Measurements from ENCODE around the gene REC114. TPM values are rescaled to one million over a fixed set of nuclear protein-coding genes. Genes with fewer than 3 reads are reported as not detected.
A peak's percentile ranks its signal among the peaks of the same experiment; 100 is the strongest.
"Not testable (repeated sequence)": the region's sequence is repeated elsewhere in the genome, so short reads cannot be mapped to it uniquely, and the experiment has no call there.

Gene REC114
- total RNA-seq, 1 donor from 2014 or later: not detected

DNA sequence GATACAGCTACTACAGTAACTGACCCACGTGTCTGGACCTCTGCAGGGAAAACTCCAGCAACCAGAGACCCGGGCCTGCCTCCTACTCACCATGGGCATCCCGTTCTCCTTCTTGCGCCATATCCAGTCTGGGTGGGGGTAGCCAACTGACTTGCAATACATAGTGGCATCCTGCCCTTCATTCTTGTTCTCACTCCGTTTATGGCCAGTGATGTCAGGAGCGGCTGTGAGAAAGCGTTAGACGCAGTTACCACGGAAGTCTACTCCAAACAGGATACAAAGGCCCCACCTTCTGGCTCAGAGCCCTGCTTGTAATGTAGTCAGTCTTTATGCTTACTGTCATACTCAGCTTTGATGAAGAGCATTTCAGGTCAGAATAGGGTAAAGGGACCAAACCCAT lies 130.6 kb downstream of the REC114 start:
- H3K36me3 ChIP-seq: peaks cover 0 to 51% of the 10 kb centered on the region in 2 donors
- no peaks in the 10 kb centered on the region for H3K9me3 ChIP-seq
- peaks cover 46% of the 10 kb centered on the region for H3K4me1 ChIP-seq
- no peak overlapping the region for H3K27ac ChIP-seq
- DNase-seq (ENCODE audit: extremely low spot score in 2 of 2): no peak
- intact Hi-C loops (cut with DNase I): loop anchor here (10.0 kb wide), 1 partner anchor 131 kb away; no protein-coding TSS in a partner anchor
- no peaks in the 10 kb centered on the region for H3K27me3 ChIP-seq
- TF ChIP-seq POLR2AphosphoS5 (IDR thresholded peaks at IDR 0.05; ENCODE audit: insufficient read depth in 1 of 2, low read depth in 1 of 2) (peak in 1 of 2 donors; percentile 22), CTCF (IDR thresholded peaks at IDR 0.05) (no peak)
- no peak overlapping the region for H3K4me3 ChIP-seq

- Histone ChIP-seq H3K27ac (peak overlapping the region; percentile 1), H3K4me1 (peaks cover 46% of the 10 kb centered on the region), H3K9me3 (no peaks in the 10 kb centered on the region), H3K36me3 (peaks cover 0 to 30% of the 10 kb centered on the region in 2 donors), H3K27me3 (no peaks in the 10 kb centered on the region), H3K4me3 (no peak overlapping the region)
- no peak for DNase-seq (ENCODE audit: extremely low spot score in 2 of 2)
- peak in 1 of 2 donors; percentile 30 for TF ChIP-seq POLR2AphosphoS5 (IDR thresholded peaks at IDR 0.05; ENCODE audit: insufficient read depth in 1 of 2, low read depth in 1 of 2)
- TF ChIP-seq CTCF (IDR thresholded peaks at IDR 0.05): no peak
- TF ChIP-seq POLR2A (IDR thresholded peaks at IDR 0.05): no peak
- intact Hi-C loops (cut with DNase I): loop anchor here (10.0 kb wide), 1 partner anchor 129 kb away; no protein-coding TSS in a partner anchor
These were observed 132.8 kb downstream of the REC114 start for GRCh38 chr15:73575636-73576247.

- not testable (repeated sequence) for H3K27me3 ChIP-seq; H3K9me3 ChIP-seq; H3K4me3 ChIP-seq; H3K27ac ChIP-seq; DNase-seq (ENCODE audit: extremely low spot score in 2 of 2)
- Histone ChIP-seq H3K4me1 (peaks cover 46% of the 10 kb centered on the region), H3K36me3 (peaks cover 0 to 27% of the 10 kb centered on the region in 2 donors)
- intact Hi-C loops (cut with DNase I): loop anchor here (10.0 kb wide), 1 partner anchor 127 kb away; no protein-coding TSS in a partner anchor
These were observed 134.6 kb downstream of the REC114 start for GRCh38 chr15:73577593-73577992.

DNA sequence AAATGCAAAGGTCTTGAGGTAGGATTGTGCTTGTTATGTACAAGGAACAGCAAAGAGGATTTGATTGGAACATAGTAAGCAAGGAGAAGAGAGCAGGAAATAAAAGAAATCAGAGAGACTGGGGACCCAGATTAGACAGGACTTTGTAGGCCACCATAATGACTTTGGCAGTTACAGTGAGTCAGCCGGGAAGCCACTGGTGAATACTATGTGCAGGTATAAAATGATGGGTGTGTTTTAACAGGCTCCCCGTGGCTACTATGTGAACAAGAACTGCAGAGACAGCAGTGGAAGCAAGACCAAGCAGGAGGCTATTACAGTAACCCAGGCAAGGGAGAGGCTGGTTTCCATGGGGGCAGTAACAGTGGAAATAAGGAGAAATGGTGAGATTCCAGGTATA lies 135.1 kb downstream of the REC114 start:
- TF ChIP-seq POLR2A (IDR thresholded peaks at IDR 0.05) (no peak), POLR2AphosphoS5 (IDR thresholded peaks at IDR 0.05; ENCODE audit: insufficient read depth in 1 of 2, low read depth in 1 of 2) (no peak), CTCF (IDR thresholded peaks at IDR 0.05) (no peak)
- no peak for DNase-seq (ENCODE audit: extremely low spot score in 2 of 2)
- H3K4me3 ChIP-seq: no peak overlapping the region
- no peak overlapping the region for H3K27ac ChIP-seq
- H3K36me3 ChIP-seq: peaks cover 0 to 23% of the 10 kb centered on the region in 2 donors
- peaks cover 44% of the 10 kb centered on the region for H3K4me1 ChIP-seq
- H3K27me3 ChIP-seq: no peaks in the 10 kb centered on the region
- no peaks in the 10 kb centered on the region for H3K9me3 ChIP-seq
- intact Hi-C loops (cut with DNase I): loop anchor here (10.0 kb wide), 1 partner anchor 127 kb away; no protein-coding TSS in a partner anchor

DNA sequence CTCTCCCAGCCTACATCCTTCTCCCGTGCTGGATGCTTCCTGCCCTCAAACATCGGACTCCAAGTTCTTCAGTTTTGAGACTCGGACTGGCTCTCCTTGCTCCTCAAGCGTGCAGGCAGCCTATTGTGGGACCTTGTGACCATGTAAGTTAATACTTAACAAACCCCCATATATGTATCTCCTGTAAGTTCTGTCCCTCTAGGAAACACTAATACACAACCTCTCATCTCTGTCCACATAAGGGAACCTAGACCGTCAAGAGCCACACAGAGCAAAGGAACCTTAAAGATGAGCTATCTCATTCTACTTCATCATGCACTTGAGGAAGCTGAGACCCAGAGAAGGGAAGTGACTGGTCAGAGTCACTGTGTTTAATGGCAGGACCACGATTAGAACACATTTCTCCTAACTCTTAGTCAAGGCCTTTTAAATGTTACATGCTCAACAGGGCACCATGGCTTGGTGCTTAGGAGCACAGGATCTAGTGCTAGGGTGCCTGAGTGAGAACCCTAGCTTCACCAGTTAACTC lies 140.0 kb downstream of the REC114 start:
- no peak overlapping the region for H3K4me3 ChIP-seq
- TF ChIP-seq POLR2A (IDR thresholded peaks at IDR 0.05): no peak
- TF ChIP-seq POLR2AphosphoS5 (IDR thresholded peaks at IDR 0.05; ENCODE audit: insufficient read depth in 1 of 2, low read depth in 1 of 2): no peak
- TF ChIP-seq CTCF (IDR thresholded peaks at IDR 0.05): no peak
- peaks cover 7% of the 10 kb centered on the region for H3K4me1 ChIP-seq
- intact Hi-C loops (cut with DNase I): no loop called here
- DNase-seq (ENCODE audit: extremely low spot score in 2 of 2): no peak
- H3K36me3 ChIP-seq: peaks cover 0 to 38% of the 10 kb centered on the region in 2 donors
- no peaks in the 10 kb centered on the region for H3K9me3 ChIP-seq
- no peaks in the 10 kb centered on the region for H3K27me3 ChIP-seq
- H3K27ac ChIP-seq: no peak overlapping the region
